Dedifferentiated amniotic fluid mesenchymal stem cell (primary cell): Measurements from ENCODE around the gene ERCC2.
"Not testable (repeated sequence)": the region's sequence is repeated elsewhere in the genome, so short reads cannot be mapped to it uniquely, and the experiment has no call there.

Source experiments
- DNase-seq: peaks from one replicate; pipeline ENCODE4 v3.0.0-alpha.2; 2016; ENCODE audit errors: extremely low spot score

The ERCC2 gene

GRCh38 chr19:45354241-45354842, 16.0 kb downstream of the ERCC2 start:
- no peak for DNase-seq

GRCh38 chr19:45352914-45353796, 17.2 kb downstream of the ERCC2 start:
- no peak for DNase-seq

GRCh38 chr19:45352471-45352870, 17.9 kb downstream of the ERCC2 start:
- DNase-seq, result no peak

- no peak for DNase-seq
Measured at GRCh38 chr19:45352062-45352461, 18.3 kb downstream of the ERCC2 start.

GRCh38 chr19:45351401-45351952, 18.9 kb downstream of the ERCC2 start:
- DNase-seq, result no peak

- DNase-seq, result no peak
Measured at GRCh38 chr19:45350477-45351058, 19.8 kb downstream of the ERCC2 start.

- no peak for DNase-seq
Measured at GRCh38 chr19:45349430-45349941, 20.9 kb downstream of the ERCC2 start.

- DNase-seq, result no peak
Measured at GRCh38 chr19:45349126-45349415, 21.3 kb downstream of the ERCC2 start.

- no peak for DNase-seq
Measured at GRCh38 chr19:45348367-45349125, 21.8 kb downstream of the ERCC2 start.

GRCh38 chr19:45347570-45348366, 22.6 kb downstream of the ERCC2 start:
- DNase-seq, result no peak

- DNase-seq, result no peak
Measured at GRCh38 chr19:45346449-45346848, 23.9 kb downstream of the ERCC2 start.

GRCh38 chr19:45345506-45345860, 24.9 kb downstream of the ERCC2 start:
- no peak for DNase-seq

- no peak for DNase-seq
Measured at GRCh38 chr19:45344621-45345505, 25.5 kb downstream of the ERCC2 start.

- no peak for DNase-seq
Measured at GRCh38 chr19:45342911-45343310, 27.5 kb downstream of the ERCC2 start.

- no peak for DNase-seq
Measured at GRCh38 chr19:45340899-45341453, 29.4 kb downstream of the ERCC2 start.

GRCh38 chr19:45340232-45340898, 30.0 kb downstream of the ERCC2 start, which contains the start of gene KLC3:
KLC3 (plus strand) TSS chr19:45340750; CDS start chr19:45345542, 4,792 bp downstream.
- DNase-seq, result no peak

GRCh38 chr19:45339629-45340028, 30.7 kb downstream of the ERCC2 start:
- no peak for DNase-seq

GRCh38 chr19:45336696-45337251, 33.6 kb downstream of the ERCC2 start:
- DNase-seq, result no peak

GRCh38 chr19:45334881-45335280, 35.5 kb downstream of the ERCC2 start:
- not testable (repeated sequence) for DNase-seq
